ENCODE data around the gene SPA17. TPM values are rescaled to one million over a fixed set of nuclear protein-coding genes. Genes with fewer than 3 reads are reported as not detected.

Gene SPA17
- total RNA-seq, result 10 to 100 TPM; 13.7 to 71.4 (median 20.1) TPM

DNA sequence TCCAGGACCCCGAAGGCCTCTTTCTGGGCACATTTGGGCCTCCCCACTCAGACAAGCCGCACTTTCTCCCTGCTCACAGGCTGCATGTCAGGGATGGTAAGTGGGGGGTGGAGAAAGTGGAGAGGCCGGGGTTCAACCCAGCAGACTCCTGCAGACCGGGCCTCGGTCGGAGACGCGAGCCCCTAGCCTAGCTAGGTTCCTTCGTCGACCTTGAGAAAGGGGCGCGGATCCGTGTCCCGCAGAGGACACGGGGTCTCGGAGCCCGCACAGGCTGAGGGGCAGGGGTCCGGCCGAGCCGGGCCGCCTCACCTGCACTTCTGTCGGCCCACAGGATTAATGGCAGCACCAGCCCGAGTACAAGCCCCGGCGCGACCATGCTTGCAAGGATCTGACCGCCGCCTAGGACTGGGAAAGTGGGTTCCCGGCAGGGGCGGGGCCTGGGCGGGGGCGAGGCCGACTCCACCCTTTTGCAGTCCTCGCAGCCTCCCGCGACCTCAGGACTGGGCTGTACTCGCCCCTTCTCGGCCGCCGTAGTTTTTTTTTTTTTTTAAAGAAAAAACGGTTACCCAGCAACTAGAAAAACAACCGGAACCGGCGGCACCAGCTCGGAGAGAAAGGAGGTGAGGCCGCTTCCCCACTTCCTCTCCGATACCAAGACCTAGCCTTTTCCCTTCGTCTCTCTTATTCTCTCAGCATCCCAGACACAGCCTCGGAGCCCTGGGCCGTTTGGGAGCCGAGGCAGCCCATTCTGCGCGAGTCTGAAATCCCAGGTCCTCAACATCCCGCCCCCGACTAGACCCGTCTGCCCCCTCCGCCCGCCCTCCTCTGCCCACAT is at the start of gene SPA17, which contains the start of gene SIAE:
SPA17 (plus strand) TSS at position 572 of the 835 bp plus-strand sequence. CDS start 1,361 bp downstream, outside the sequence.
SIAE (minus strand) TSS at position 407 of the 835 bp plus-strand sequence; CDS start at position 376, 31 bp downstream.
- peaks cover 6 to 9% of the 10 kb centered on the region in 2 donors for H3K4me1 ChIP-seq (replicated peaks in 1 of 2)
- peak within 1 kb of the TSS; percentile 48 to 91 (median 72) for H3K4me3 ChIP-seq
- in situ Hi-C loops (cut with MboI; ENCODE audit: low pct_unique_long_range_greater_than_20kb in 2 of 9, low sequenced_read_pairs in 9 of 9, unreplicated experiment in 9 of 9), result loop anchor here in 8 of 9 experiments (5.0 to 25.0 kb wide), 4 partner anchors 74 to 189 kb away; partner anchors contain the start of genes ESAM (in 6 of the 8), VSIG2 (in 6 of the 8) and ROBO3 (in 3 of the 8)
- peak; percentile 83 to 99 (median 98) for ATAC-seq (replicated peaks in 6 of 8)
- 0 to 20% (median 0%) methylated on average over 2 to 19 of the region's 58 CpGs; no CpG with 5 or more reads in 4 of the 10 experiments for WGBS, 10 experiments
- peak within 1 kb of the TSS in 1 of 2 donors; percentile 0 for H3K27ac ChIP-seq

DNA sequence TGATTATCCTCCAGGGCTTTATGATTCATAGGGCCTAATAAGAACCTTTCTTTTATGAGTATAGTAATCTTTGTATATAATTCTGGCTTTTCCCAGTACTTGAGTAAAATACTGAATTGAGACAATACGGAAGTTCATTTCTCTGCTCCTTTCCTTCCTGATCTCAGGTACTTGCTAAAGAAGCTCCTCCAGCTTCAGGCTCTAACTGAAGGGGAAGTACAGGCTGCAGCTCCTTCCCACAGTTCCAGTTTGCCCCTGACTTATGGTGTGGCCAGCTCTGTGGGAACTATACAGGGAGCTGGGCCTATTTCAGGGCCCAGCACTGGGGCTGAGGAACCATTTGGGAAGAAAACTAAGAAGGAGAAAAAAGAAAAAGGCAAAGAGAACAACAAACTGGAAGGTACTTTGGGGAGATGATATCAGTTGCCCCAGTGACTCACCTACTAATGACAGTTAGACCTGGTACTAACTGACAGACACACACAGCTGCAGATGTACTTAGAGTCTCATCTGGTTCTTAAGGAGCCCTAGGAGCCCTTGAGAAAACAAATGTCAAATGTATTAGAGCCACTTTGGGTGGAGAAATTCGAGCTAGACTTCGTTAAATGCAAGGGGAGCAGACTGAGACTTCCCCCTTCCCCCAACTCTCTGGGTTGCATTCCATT is 48.1 kb upstream of the SPA17 start:
- no peak for ATAC-seq (replicated peaks in 6 of 8)
- no peak overlapping the region for H3K4me3 ChIP-seq
- in situ Hi-C loops (cut with MboI; ENCODE audit: low pct_unique_long_range_greater_than_20kb in 2 of 9, low sequenced_read_pairs in 9 of 9, unreplicated experiment in 9 of 9), result loop anchor here in 1 of 9 experiments (25.0 kb wide), 1 partner anchor 212 kb away; no protein-coding TSS in a partner anchor
- H3K4me1 ChIP-seq (replicated peaks in 1 of 2), result peaks cover 8 to 10% of the 10 kb centered on the region in 2 donors
- 90 to 100% (median 100%) methylated on average over 1 to 3 of the region's 3 CpGs; no CpG with 5 or more reads in 1 of the 10 experiments for WGBS, 10 experiments
- no peak overlapping the region for H3K27ac ChIP-seq

DNA sequence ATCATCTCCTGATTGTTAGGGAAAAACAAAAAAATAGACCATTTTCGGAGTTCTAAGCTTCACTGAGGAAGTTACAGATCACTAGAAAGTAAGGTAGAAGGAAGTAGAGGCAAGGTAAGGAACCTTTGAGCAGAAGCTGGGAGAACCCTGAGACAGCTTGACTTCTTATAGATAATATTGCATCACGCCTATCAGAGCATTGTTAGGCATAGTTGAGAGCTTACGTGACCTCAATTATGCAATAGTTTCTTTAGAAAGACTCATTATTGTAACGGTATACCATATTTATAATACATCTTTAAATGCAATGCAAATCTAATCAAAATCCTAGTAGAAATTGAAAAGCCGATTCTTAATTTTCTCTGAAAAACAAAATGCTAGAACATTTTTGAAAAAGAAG is 46.2 kb upstream of the SPA17 start:
- Histone ChIP-seq H3K4me1 (replicated peaks in 1 of 2) (peaks cover 6 to 7% of the 10 kb centered on the region in 2 donors), H3K4me3 (no peak overlapping the region), H3K27ac (no peak overlapping the region)
- WGBS, 10 experiments, result 87 to 100% (median 93%) methylated on average over 1 to 5 of the region's 5 CpGs
- ATAC-seq (replicated peaks in 6 of 8), result no peak
- in situ Hi-C loops (cut with MboI; ENCODE audit: low pct_unique_long_range_greater_than_20kb in 2 of 9, low sequenced_read_pairs in 9 of 9, unreplicated experiment in 9 of 9), result loop anchor here in 1 of 9 experiments (25.0 kb wide), 1 partner anchor 210 kb away; no protein-coding TSS in a partner anchor

DNA sequence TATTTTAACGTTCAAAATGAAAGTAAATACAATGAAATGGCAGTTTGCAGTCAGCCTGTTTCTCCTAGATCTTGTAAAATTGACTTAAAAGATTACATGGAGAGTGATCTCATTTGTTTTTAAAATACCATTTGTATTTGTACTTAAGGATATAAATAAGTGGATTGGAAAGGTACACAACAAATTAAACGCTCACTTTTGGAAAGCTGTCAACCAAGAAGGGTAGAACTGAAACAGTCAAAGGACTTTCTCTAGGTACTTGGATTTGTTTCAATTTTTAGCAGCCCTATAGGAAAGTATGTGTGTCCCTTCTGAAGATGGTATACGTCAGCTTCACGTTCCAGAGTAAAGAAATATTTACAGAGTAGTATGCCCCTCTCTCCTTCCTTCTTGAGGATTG is 43.7 kb upstream of the SPA17 start:
- Histone ChIP-seq H3K4me1 (replicated peaks in 1 of 2) (no peaks in the 10 kb centered on the region), H3K4me3 (no peak overlapping the region), H3K27ac (no peak overlapping the region)
- in situ Hi-C loops (cut with MboI; ENCODE audit: low pct_unique_long_range_greater_than_20kb in 2 of 9, low sequenced_read_pairs in 9 of 9, unreplicated experiment in 9 of 9), result loop anchor here in 1 of 9 experiments (25.0 kb wide), 1 partner anchor 207 kb away; no protein-coding TSS in a partner anchor
- ATAC-seq (replicated peaks in 6 of 8), result no peak
- WGBS, 10 experiments, result 70 to 100% (median 83%) methylated on average over 2 to 4 of the region's 4 CpGs

DNA sequence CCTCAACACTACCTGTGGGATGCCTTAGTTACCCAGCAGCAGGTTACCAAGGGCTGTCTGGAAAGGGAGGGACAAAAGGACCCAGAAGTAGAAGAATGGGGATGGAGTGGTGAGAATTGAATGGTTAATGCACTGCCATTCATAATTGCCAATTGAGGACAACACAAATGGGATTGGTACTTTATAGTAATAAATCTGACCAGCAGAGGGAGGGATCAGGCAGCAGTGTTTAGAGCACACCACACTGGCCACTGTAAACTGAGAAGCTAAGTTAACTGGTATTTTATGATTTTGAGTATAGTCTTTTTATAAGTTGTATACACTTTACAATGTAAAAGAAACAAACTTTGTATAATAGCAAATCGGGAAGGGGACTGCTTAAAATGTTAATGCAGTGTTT is 40.3 kb upstream of the SPA17 start:
- no peaks in the 10 kb centered on the region for H3K4me1 ChIP-seq (replicated peaks in 1 of 2)
- H3K27ac ChIP-seq, result no peak overlapping the region
- no peak overlapping the region for H3K4me3 ChIP-seq
- WGBS, 10 experiments, result 47 to 100% (median 75%) methylated on average over 1 of the region's 1 CpG; no CpG with 5 or more reads in 3 of the 10 experiments
- in situ Hi-C loops (cut with MboI; ENCODE audit: low pct_unique_long_range_greater_than_20kb in 2 of 9, low sequenced_read_pairs in 9 of 9, unreplicated experiment in 9 of 9), result loop anchor here in 1 of 9 experiments (25.0 kb wide), 1 partner anchor 204 kb away; no protein-coding TSS in a partner anchor
- peak in 3 of 8 experiments; percentile 76 to 88 (median 84) for ATAC-seq (replicated peaks in 6 of 8)

DNA sequence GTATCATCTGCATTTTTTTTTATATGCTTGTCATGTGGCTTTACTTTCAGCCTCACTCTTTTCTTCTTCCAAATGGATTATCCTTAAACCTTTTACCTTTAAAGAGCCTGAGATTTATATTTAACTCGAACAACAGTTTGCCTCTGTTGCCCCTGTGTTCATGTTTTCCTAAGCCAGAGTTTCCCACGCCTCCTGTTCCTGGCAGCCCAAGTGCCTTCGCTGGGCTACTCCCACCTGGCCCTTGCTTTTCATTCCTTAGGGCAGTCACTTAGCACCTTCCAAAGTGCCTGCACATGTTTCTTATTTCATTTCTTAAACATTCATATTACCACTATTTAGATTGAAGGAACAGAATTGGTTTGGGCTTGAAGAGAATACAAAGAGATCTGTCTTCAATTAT is 37.8 kb upstream of the SPA17 start:
- WGBS, 10 experiments, result 69 to 100% (median 82%) methylated on average over 1 to 3 of the region's 3 CpGs; no CpG with 5 or more reads in 1 of the 10 experiments
- in situ Hi-C loops (cut with MboI; ENCODE audit: low pct_unique_long_range_greater_than_20kb in 2 of 9, low sequenced_read_pairs in 9 of 9, unreplicated experiment in 9 of 9), result loop anchor here in 1 of 9 experiments (25.0 kb wide), 1 partner anchor 201 kb away; no protein-coding TSS in a partner anchor
- no peak for ATAC-seq (replicated peaks in 6 of 8)
- Histone ChIP-seq H3K4me3 (no peak overlapping the region), H3K4me1 (replicated peaks in 1 of 2) (no peaks in the 10 kb centered on the region), H3K27ac (no peak overlapping the region)

DNA sequence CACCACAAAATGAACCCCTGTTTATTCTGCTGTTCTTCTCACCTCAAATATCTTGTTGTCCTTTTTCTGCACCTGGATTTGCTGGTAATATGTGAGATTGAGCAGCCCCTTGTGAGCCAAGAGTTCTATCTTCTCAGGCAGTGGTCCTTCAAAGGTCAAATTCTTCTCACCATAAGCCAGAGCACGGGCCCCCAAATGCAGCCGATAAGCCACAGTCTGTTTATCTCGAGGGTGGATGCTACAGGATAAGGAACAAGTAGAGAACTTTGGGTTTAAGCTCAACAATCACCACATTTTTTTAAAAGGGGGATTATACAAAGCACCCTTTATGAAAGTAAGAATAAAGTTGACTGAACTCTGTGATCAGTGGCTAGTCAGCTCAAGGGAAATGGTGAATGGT is 35.2 kb upstream of the SPA17 start:
- in situ Hi-C loops (cut with MboI; ENCODE audit: low pct_unique_long_range_greater_than_20kb in 2 of 9, low sequenced_read_pairs in 9 of 9, unreplicated experiment in 9 of 9), result loop anchor here in 1 of 9 experiments (25.0 kb wide), 1 partner anchor 199 kb away; no protein-coding TSS in a partner anchor
- Histone ChIP-seq H3K4me1 (replicated peaks in 1 of 2) (no peaks in the 10 kb centered on the region), H3K27ac (no peak overlapping the region), H3K4me3 (no peak overlapping the region)
- no peak for ATAC-seq (replicated peaks in 6 of 8)
- WGBS, 10 experiments, result 75 to 100% (median 87%) methylated on average over 1 to 3 of the region's 3 CpGs; no CpG with 5 or more reads in 3 of the 10 experiments

DNA sequence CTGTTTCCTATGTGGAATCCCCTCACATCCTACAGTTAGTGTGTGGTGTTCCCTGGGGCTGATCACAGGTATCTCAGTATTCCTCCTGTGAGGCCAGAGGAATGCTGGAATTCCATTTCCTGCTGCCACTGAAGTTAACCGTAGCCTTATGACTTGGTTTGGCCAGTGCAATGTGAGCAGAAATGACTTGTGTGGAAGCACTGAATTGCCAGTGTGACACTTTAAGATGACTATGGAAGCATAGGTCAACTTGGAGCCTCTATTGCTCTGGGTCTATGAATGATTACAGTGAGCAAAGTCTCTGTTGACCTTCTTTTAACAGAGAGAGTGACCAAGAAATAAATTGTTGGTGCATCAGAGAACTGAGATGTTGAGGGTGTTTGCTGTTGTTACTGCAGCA is 34.5 kb upstream of the SPA17 start:
- 43 to 100% (median 76%) methylated on average over 1 of the region's 1 CpG; no CpG with 5 or more reads in 6 of the 10 experiments for WGBS, 10 experiments

DNA sequence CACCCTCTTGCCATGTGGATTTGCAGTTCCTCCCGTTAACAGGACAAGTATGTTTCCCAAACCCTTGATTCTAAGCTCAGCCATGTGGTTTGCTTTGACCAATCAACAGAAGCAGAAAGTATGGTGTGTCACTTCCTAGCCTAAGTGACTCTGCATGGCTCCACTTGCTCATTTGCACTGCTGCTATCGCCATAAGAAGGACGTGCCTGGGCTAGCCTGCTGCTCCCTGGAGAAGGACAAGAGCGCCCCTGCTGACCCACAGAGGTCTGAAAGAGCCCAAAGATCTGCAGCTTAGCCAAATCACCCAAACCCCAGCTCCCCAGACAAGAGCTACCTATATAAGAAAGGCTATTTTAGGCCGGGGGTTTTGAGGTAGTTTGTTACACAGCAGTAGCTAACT is 33.0 kb upstream of the SPA17 start:
- Histone ChIP-seq H3K4me1 (replicated peaks in 1 of 2) (no peaks in the 10 kb centered on the region), H3K27ac (no peak overlapping the region), H3K4me3 (no peak overlapping the region)
- in situ Hi-C loops (cut with MboI; ENCODE audit: low pct_unique_long_range_greater_than_20kb in 2 of 9, low sequenced_read_pairs in 9 of 9, unreplicated experiment in 9 of 9), result loop anchor here in 1 of 9 experiments (25.0 kb wide), 1 partner anchor 197 kb away; no protein-coding TSS in a partner anchor
- peak in 1 of 8 experiments; percentile 7 for ATAC-seq (replicated peaks in 6 of 8)
- WGBS, 10 experiments, result 50 to 100% (median 90%) methylated on average over 1 to 4 of the region's 5 CpGs

More for the DNA sequence above, 34.5 kb upstream of the SPA17 start:
- no peaks in the 10 kb centered on the region for H3K4me1 ChIP-seq (replicated peaks in 1 of 2)
- in situ Hi-C loops (cut with MboI; ENCODE audit: low pct_unique_long_range_greater_than_20kb in 2 of 9, low sequenced_read_pairs in 9 of 9, unreplicated experiment in 9 of 9), result loop anchor here in 1 of 9 experiments (25.0 kb wide), 1 partner anchor 198 kb away; no protein-coding TSS in a partner anchor
- ATAC-seq (replicated peaks in 6 of 8), result no peak
- no peak overlapping the region for H3K27ac ChIP-seq
- H3K4me3 ChIP-seq, result no peak overlapping the region

DNA sequence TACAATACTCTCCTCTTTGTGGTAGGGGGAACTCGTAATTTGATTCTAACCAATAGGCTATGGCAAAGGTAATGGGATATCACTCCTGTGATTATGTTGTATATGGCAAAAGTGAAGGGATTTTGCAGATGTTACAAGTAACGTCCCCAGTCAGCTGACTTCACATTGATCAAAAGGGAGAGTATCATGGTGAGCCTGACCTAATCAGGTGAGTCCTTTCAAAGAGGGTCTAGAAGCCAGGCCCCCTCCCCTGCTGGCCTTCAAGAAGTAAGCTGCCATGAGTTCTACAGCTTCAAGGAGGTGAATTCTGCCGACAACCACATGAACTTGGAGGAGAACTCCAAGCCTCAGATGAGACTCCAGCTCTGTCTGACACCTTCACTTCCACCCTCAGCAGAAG is 31.1 kb upstream of the SPA17 start:
- Histone ChIP-seq H3K4me3 (no peak overlapping the region), H3K4me1 (replicated peaks in 1 of 2) (no peaks in the 10 kb centered on the region), H3K27ac (no peak overlapping the region)
- in situ Hi-C loops (cut with MboI; ENCODE audit: low pct_unique_long_range_greater_than_20kb in 2 of 9, low sequenced_read_pairs in 9 of 9, unreplicated experiment in 9 of 9), result loop anchor here in 1 of 9 experiments (25.0 kb wide), 1 partner anchor 195 kb away; no protein-coding TSS in a partner anchor
- no peak for ATAC-seq (replicated peaks in 6 of 8)
- 60 to 100% (median 93%) methylated on average over 1 to 3 of the region's 3 CpGs; no CpG with 5 or more reads in 3 of the 10 experiments for WGBS, 10 experiments

DNA sequence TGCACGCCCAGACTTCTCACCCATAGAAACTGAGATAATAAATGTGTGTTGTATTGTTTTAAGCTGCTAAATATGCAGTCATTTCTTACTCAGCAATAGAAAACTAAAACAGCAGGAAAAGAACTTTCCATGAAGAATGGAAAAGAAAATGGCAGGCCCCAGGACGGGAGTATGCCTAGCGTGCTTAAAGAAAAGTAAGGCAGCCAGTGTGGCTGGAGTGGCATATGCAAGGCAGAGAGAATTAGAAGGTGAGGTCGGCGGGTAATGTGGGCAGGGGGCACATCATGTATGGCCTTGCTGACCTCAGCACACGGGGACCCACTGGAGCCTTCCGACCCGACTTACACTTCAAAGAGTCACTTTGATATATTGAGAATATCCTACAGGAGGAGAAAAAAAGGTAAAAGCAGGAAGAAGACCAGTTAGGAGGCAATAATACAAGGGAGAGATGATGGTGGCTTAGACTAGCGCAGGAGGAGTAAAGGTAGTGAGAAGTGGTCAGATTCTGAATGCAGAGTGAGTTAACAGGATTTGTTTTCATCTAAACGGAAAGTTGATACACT is 30.6 kb upstream of the SPA17 start:
- no peak overlapping the region for H3K4me3 ChIP-seq
- in situ Hi-C loops (cut with MboI; ENCODE audit: low pct_unique_long_range_greater_than_20kb in 2 of 9, low sequenced_read_pairs in 9 of 9, unreplicated experiment in 9 of 9), result loop anchor here in 1 of 9 experiments (25.0 kb wide), 1 partner anchor 194 kb away; no protein-coding TSS in a partner anchor
- no peaks in the 10 kb centered on the region for H3K4me1 ChIP-seq (replicated peaks in 1 of 2)
- WGBS, 10 experiments, result 64 to 100% (median 82%) methylated on average over 1 to 9 of the region's 10 CpGs
- H3K27ac ChIP-seq, result no peak overlapping the region
- ATAC-seq (replicated peaks in 6 of 8), result no peak

All from motor neuron (in vitro differentiated cells).